Mucosa of stomach (tissue), 1 donor: Measurements from ENCODE around the gene KRT36.

Experiments
- H3K27me3 ChIP-seq: one replicate; pipeline ENCODE4 v1.7.0; 2013; ENCODE audit warnings: mild to moderate bottlenecking, low read length; ENCODE audit not compliant: control insufficient read depth, insufficient read depth
- H3K36me3 ChIP-seq: one replicate; pipeline ENCODE4 v1.7.0; 2013; ENCODE audit warnings: low read length; ENCODE audit not compliant: control insufficient read depth, insufficient read depth
- H3K4me1 ChIP-seq: one replicate; pipeline ENCODE4 v1.7.0; 2013; ENCODE audit warnings: mild to moderate bottlenecking, low read length; ENCODE audit not compliant: control insufficient read depth, insufficient read depth
- H3K4me3 ChIP-seq: one replicate; pipeline ENCODE4 v1.7.0; 2013; ENCODE audit warnings: low read length
- H3K9ac ChIP-seq: one replicate; pipeline ENCODE4 v1.7.0; 2013; ENCODE audit warnings: mild to moderate bottlenecking, low read length, moderate library complexity
- H3K9me3 ChIP-seq: one replicate; pipeline ENCODE4 v1.7.0; 2013; ENCODE audit warnings: mild to moderate bottlenecking, low read length, moderate library complexity; ENCODE audit not compliant: control insufficient read depth
- donor health status: Pancreatic carcinoma.

Gene KRT36

DNA sequence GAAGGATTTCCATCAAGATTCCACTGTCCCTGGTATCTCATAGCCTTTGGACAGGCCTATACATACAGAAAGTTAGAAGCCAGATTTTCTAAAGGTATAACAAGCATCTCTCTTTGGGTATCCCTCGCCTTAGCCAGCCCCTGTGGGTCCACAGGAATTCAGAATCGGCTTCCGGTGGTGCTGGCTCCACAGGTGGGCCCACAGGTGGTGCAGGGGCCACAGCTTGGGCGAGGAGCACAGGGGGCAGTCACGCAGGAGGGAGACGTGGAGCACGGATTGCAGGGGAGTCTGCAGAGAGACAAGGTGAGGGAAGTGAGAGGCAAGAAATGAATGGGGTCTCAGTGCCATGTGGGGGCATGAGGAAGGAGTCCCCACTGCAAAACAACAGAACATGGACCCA is 52.5 kb downstream of the KRT36 start:
- H3K9me3 ChIP-seq: no peaks in the 10 kb centered on the region
- no peaks in the 10 kb centered on the region for H3K4me1 ChIP-seq
- H3K27me3 ChIP-seq: no peaks in the 10 kb centered on the region
- H3K9ac ChIP-seq: no peak overlapping the region
- no peak overlapping the region for H3K4me3 ChIP-seq
- H3K36me3 ChIP-seq: no peaks in the 10 kb centered on the region
